GM23248 (cell line): ENCODE measurements around the gene NUDT16L1. TPM values are rescaled to one million over a fixed set of nuclear protein-coding genes. Genes with fewer than 3 reads are reported as not detected.

Experiments
- DNase-seq: peaks from one replicate; pipeline ENCODE4 v3.0.0-alpha.2; 2015
- H2AFZ ChIP-seq: fragments of 200-600 bp; sonication (generic); 2 replicates; pipeline ENCODE4 v1.6.1; 2016; ENCODE audit warnings: antibody characterized with exemption
- H3F3A ChIP-seq: fragments of 200-600 bp; sonication (generic); 2 replicates; pipeline ENCODE4 v1.6.1; 2016; ENCODE audit warnings: mild to moderate bottlenecking, antibody characterized with exemption, mixed run types; ENCODE audit not compliant: insufficient read depth
- H3K27ac ChIP-seq: fragments of 200-600 bp; sonication (generic); 2 replicates; pipeline ENCODE4 v1.5.1; 2016; ENCODE audit warnings: mild to moderate bottlenecking
- H3K27me3 ChIP-seq: fragments of 200-600 bp; sonication (generic); replicated peaks from 2 replicates; pipeline ENCODE4 v1.6.1; 2016; ENCODE audit warnings: mild to moderate bottlenecking; ENCODE audit not compliant: insufficient read depth
- H3K36me3 ChIP-seq: fragments of 200-600 bp; sonication (generic); 2 replicates; pipeline ENCODE4 v1.6.1; 2016; ENCODE audit warnings: low read depth, mild to moderate bottlenecking
- H3K4me1 ChIP-seq: fragments of 200-600 bp; sonication (generic); 2 replicates; pipeline ENCODE4 v1.6.1; 2016; ENCODE audit warnings: mild to moderate bottlenecking; ENCODE audit not compliant: insufficient read depth
- H3K4me2 ChIP-seq: fragments of 200-600 bp; sonication (generic); one replicate; pipeline ENCODE4 v1.6.1; 2016; ENCODE audit warnings: mild to moderate bottlenecking; ENCODE audit not compliant: unreplicated experiment
- H3K4me3 ChIP-seq: fragments of 200-600 bp; sonication (generic); 2 replicates; pipeline ENCODE4 v1.5.1; 2016; ENCODE audit warnings: mild to moderate bottlenecking
- H3K79me2 ChIP-seq: fragments of 200-600 bp; sonication (generic); 2 replicates; pipeline ENCODE4 v1.6.1; 2016; ENCODE audit warnings: mild to moderate bottlenecking; ENCODE audit not compliant: insufficient read depth
- H3K9ac ChIP-seq: fragments of 200-600 bp; sonication (generic); 2 replicates; pipeline ENCODE4 v1.6.1; 2016; ENCODE audit warnings: mild to moderate bottlenecking
- H3K9me2 ChIP-seq: fragments of 200-600 bp; sonication (generic); 2 replicates; pipeline ENCODE4 v1.6.1; 2016; ENCODE audit warnings: mixed run types, mild to moderate bottlenecking, moderate library complexity; ENCODE audit not compliant: insufficient read depth
- H3K9me3 ChIP-seq: fragments of 200-600 bp; sonication (generic); one replicate; pipeline ENCODE4 v1.6.1; 2017; ENCODE audit warnings: low read depth
- H4K20me1 ChIP-seq: fragments of 200-600 bp; sonication (generic); 2 replicates; pipeline ENCODE4 v1.6.0; 2016; ENCODE audit not compliant: insufficient read depth
- EZH2 ChIP-seq: fragments of 200-600 bp; sonication (generic); IDR thresholded peaks from 2 replicates; pipeline ENCODE4 v1.6.1; 2018; ENCODE audit warnings: antibody characterized with exemption, mild to moderate bottlenecking; ENCODE audit not compliant: insufficient read depth, poor library complexity, severe bottlenecking
- EZH2phosphoT487 ChIP-seq: fragments of 200-600 bp; sonication (generic); IDR thresholded peaks from 2 replicates; pipeline ENCODE4 v1.6.1; 2018; ENCODE audit warnings: antibody characterized with exemption, moderate library complexity, mild to moderate bottlenecking, low read depth; ENCODE audit not compliant: insufficient read depth
- WGBS, 2 experiments: methylation state at CpG; one replicate each; pipeline ENCODE4 v1.1.6; 2015 to 2017; ENCODE audit warnings: low lambda C conversion rate in 2 of 2, low coverage in 1 of 2; ENCODE audit errors: missing lambda C conversion rate in 2 of 2; 5-methylcytosine and 5-hydroxymethylcytosine counted together
- in situ Hi-C: fragments of 300-500 bp; cut with MboI; formaldehyde crosslinking; loops from 2 replicates; pipeline ENCODE4 v1.15.0; 2020
- microRNA-seq: library from miRNA; unstranded; fragments of <30 nt; microRNA quantifications from one replicate; pipeline ENCODE4, GENCODE V29; 2016; ENCODE audit warnings: borderline number of aligned reads
- polyA plus RNA-seq: library from polyadenylated mRNA; unstranded; fragments of >200 nt; fragmentation: Nextera tagmentation; extraction: Ambion mirVana; gene quantifications from 2 replicates; pipeline ENCODE4 v1.2.1, GENCODE V29; 2016
- small RNA-seq: library from RNA; depleted of rRNA; stranded (forward); fragments of <200 nt; gene quantifications from one replicate; pipeline ENCODE3, GENCODE V24; 2014; ENCODE audit warnings: low read depth, low replicate concordance
- total RNA-seq: library from RNA; depleted of rRNA; stranded (reverse); fragments of >200 nt; shearing (Covaris generic); gene quantifications from 2 replicates; pipeline ENCODE4 v1.2.3, GENCODE V29; 2014; rRNA removed

The NUDT16L1 gene
- total and polyA plus RNA-seq, 2 experiments from 2014 or later: 42.9 to 43.6 TPM

DNA sequence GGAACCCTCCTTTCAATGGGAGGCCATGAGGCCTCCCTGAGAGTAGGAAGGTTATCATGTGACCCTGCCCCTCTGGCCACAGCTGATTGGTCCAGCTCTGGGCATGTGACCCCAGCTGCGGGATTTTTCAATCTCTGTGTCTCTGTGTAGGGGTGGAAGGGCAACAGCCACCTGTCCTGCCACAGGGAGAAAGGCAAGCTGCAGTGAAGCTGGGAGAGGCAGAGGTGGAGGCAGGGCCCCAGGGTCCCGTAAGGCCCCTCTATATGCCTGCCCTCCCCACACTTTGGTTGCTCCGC lies 51.9 kb downstream of the NUDT16L1 start:
- TF ChIP-seq EZH2: no peak
- TF ChIP-seq EZH2phosphoT487: no peak
- 82 to 85% methylated on average over 3 of the region's 3 CpGs for WGBS, 2 experiments
- in situ Hi-C loops: no loop called here

More for the DNA sequence above, 51.9 kb downstream of the NUDT16L1 start:
- Histone ChIP-seq H3F3A (no peaks in the 10 kb centered on the region), H3K27me3 (no peaks in the 10 kb centered on the region), H3K4me1 (no peaks in the 10 kb centered on the region), H3K27ac (no peak overlapping the region), H3K9me3 (no peaks in the 10 kb centered on the region), H2AFZ (no peak overlapping the region), H3K4me3 (no peak overlapping the region), H3K4me2 (no peak overlapping the region), H3K9ac (no peak overlapping the region), H3K9me2 (no peaks in the 10 kb centered on the region), H3K79me2 (no peaks in the 10 kb centered on the region), H3K36me3 (no peaks in the 10 kb centered on the region), H4K20me1 (no peaks in the 10 kb centered on the region)
- DNase-seq: no peak

Small RNA genes within 50 kb of the gene (microRNA-seq; reads per million reads assigned to microRNA genes)
- gene MIR6769A: not detected

Small RNA genes within 50 kb of the gene (small RNA-seq; reads per million reads assigned to genes)
- not detected for gene MIR6769A

Other genes with a start within 250 kb of the NUDT16L1 start
- gene NMRAL1, start 218.9 kb upstream of the NUDT16L1 start, total RNA-seq: 36.2 and 44.2 TPM in 2 replicates
- gene NMRAL1, start 218.9 kb upstream of the NUDT16L1 start, polyA plus RNA-seq: 37.4 and 37.5 TPM in 2 replicates
- 36.0 and 40.8 TPM in 2 replicates for gene HMOX2, start 217.2 kb upstream of the NUDT16L1 start, total RNA-seq
- gene HMOX2, start 217.2 kb upstream of the NUDT16L1 start, polyA plus RNA-seq: 60.2 and 61.5 TPM in 2 replicates
- 14.7 and 20.7 TPM in 2 replicates for gene CDIP1, start 154.8 kb upstream of the NUDT16L1 start, total RNA-seq
- gene CDIP1, start 154.8 kb upstream of the NUDT16L1 start, polyA plus RNA-seq: 17.7 and 20.3 TPM in 2 replicates
- gene C16orf96, start 137.2 kb upstream of the NUDT16L1 start, total RNA-seq: not detected in 2 replicates
- gene C16orf96, start 137.2 kb upstream of the NUDT16L1 start, polyA plus RNA-seq: not detected in 2 replicates
- gene UBALD1, start 78.7 kb upstream of the NUDT16L1 start, total RNA-seq: 9.9 and 17.4 TPM in 2 replicates
- gene UBALD1, start 78.7 kb upstream of the NUDT16L1 start, polyA plus RNA-seq: 10.3 and 11.5 TPM in 2 replicates
- gene MGRN1, start 68.7 kb upstream of the NUDT16L1 start, total RNA-seq: 26.4 and 30.2 TPM in 2 replicates
- gene MGRN1, start 68.7 kb upstream of the NUDT16L1 start, polyA plus RNA-seq: 13.1 and 14.0 TPM in 2 replicates
- gene ANKS3, start 40.7 kb downstream of the NUDT16L1 start, total RNA-seq: 17.6 and 20.0 TPM in 2 replicates
- 12.8 and 13.0 TPM in 2 replicates for gene ANKS3, start 40.7 kb downstream of the NUDT16L1 start, polyA plus RNA-seq
- 0.25 and 0.86 TPM in 2 replicates for gene DNAAF8, start 41.0 kb downstream of the NUDT16L1 start, total RNA-seq
- gene DNAAF8, start 41.0 kb downstream of the NUDT16L1 start, polyA plus RNA-seq: 1.7 and 2.3 TPM in 2 replicates
- gene ZNF500, start 73.6 kb downstream of the NUDT16L1 start, total RNA-seq: 12.3 and 19.0 TPM in 2 replicates
- gene ZNF500, start 73.6 kb downstream of the NUDT16L1 start, polyA plus RNA-seq: 7.4 and 8.8 TPM in 2 replicates
- not detected in 2 replicates for gene SEPTIN12, start 94.8 kb downstream of the NUDT16L1 start, total RNA-seq
- gene SEPTIN12, start 94.8 kb downstream of the NUDT16L1 start, polyA plus RNA-seq: not detected in 2 replicates
- gene SMIM22, start 101.8 kb downstream of the NUDT16L1 start, total RNA-seq: not detected in 2 replicates
- gene SMIM22, start 101.8 kb downstream of the NUDT16L1 start, polyA plus RNA-seq: not detected in 2 replicates
- gene ROGDI, start 109.1 kb downstream of the NUDT16L1 start, total RNA-seq: 17.7 and 27.3 TPM in 2 replicates
- gene ROGDI, start 109.1 kb downstream of the NUDT16L1 start, polyA plus RNA-seq: 21.4 and 25.2 TPM in 2 replicates
- gene GLYR1, start 153.7 kb downstream of the NUDT16L1 start, total RNA-seq: 27.4 and 31.2 TPM in 2 replicates
- 36.6 and 39.9 TPM in 2 replicates for gene GLYR1, start 153.7 kb downstream of the NUDT16L1 start, polyA plus RNA-seq
- 16.4 and 18.1 TPM in 2 replicates for gene UBN1, start 153.9 kb downstream of the NUDT16L1 start, total RNA-seq
- gene UBN1, start 153.9 kb downstream of the NUDT16L1 start, polyA plus RNA-seq: 9.3 and 9.9 TPM in 2 replicates
- 1.2 and 1.9 TPM in 2 replicates for gene PPL, start 243.6 kb downstream of the NUDT16L1 start, total RNA-seq
- 0.94 and 1.7 TPM in 2 replicates for gene PPL, start 243.6 kb downstream of the NUDT16L1 start, polyA plus RNA-seq